GM12878 (cell line): ENCODE results near the gene MROH2A. TPM values are rescaled to one million over a fixed set of nuclear protein-coding genes. Genes with fewer than 3 reads are reported as not detected.

Experiments
- ATAC-seq: fragments of 200-7000 bp; cut with Tn5 transposase; 3 replicates; pipeline ENCODE4 v1.9.1; 2020; ENCODE audit warnings: mild to moderate bottlenecking, moderate library complexity
- Bru-seq: library from RNA; stranded (reverse); fragments of 400-500 nt; gene quantifications from one replicate; lab custom pipeline; 2021; lab: Mats Ljungman, UMichigan
- BruChase-seq, 2 experiments: library from RNA; stranded (reverse); fragments of 400-500 nt; gene quantifications; one replicate each; lab custom pipeline; 2021; lab: Mats Ljungman, UMichigan
- BruUV-seq: library from RNA; stranded (reverse); fragments of 400-500 nt; replicated peaks from 2 replicates; lab custom pipeline; 2021; lab: Mats Ljungman, UMichigan
- CTCF ChIA-PET: fragments of 300-600 bp; sonication (Branson Sonifier 250); formaldehyde crosslinking; extraction: SDS; loops from one replicate; lab custom pipeline; 2021; ENCODE audit warnings: inconsistent platforms; lab: Yijun Ruan, JAX
- POLR2A ChIA-PET: fragments of 350-600 bp; formaldehyde crosslinking; extraction: SDS; loops from one replicate; lab custom pipeline; 2021; ENCODE audit warnings: inconsistent platforms; lab: Charles Lee
- RAD21 ChIA-PET: fragments of 300-600 bp; sonication (Branson Sonifier 250); formaldehyde crosslinking; loops from one replicate; lab custom pipeline; 2023; ENCODE audit warnings: antibody characterized with exemption; ENCODE audit not compliant: unreplicated experiment; lab: Charles Lee
- SMC1A ChIA-PET: fragments of 300-600 bp; sonication (Branson Sonifier 250); formaldehyde crosslinking; loops from one replicate; lab custom pipeline; 2023; ENCODE audit not compliant: unreplicated experiment, uncharacterized antibody; lab: Charles Lee
- DNase-seq: peaks from one replicate; pipeline ENCODE4 v3.0.0-alpha.2; 2011; ENCODE audit warnings: low read depth, low spot score
- FAIRE-seq: peaks from 3 replicates; lab custom pipeline; 2011; peaks lifted over from hg19 to GRCh38; lab: Jason Lieb, UNC
- H2AFZ ChIP-seq: 2 replicates; pipeline ENCODE4 v1.6.0; 2011; ENCODE audit warnings: low read depth, low read length, control low read depth; ENCODE audit not compliant: control insufficient read depth
- H3K27ac ChIP-seq: 2 replicates; pipeline ENCODE4 v1.5.1; 2011; ENCODE audit warnings: control low read depth; ENCODE audit not compliant: control insufficient read depth, insufficient read depth
- H3K27me3 ChIP-seq, 2 experiments: replicated peaks in 1 of 2; 2 replicates each; pipeline versions ENCODE4 v1.6.0 to v1.6.1; 2011; ENCODE audit warnings: low read length in 1 of 2; ENCODE audit not compliant: control insufficient read depth in 2 of 2, insufficient read depth in 2 of 2
- H3K36me3 ChIP-seq, 2 experiments: 2 replicates each; pipeline ENCODE4 v1.5.1; 2011; ENCODE audit warnings: low read length in 1 of 2; ENCODE audit not compliant: control insufficient read depth in 2 of 2, insufficient read depth in 2 of 2
- H3K4me1 ChIP-seq: 2 replicates; pipeline ENCODE4 v1.6.1; 2011; ENCODE audit warnings: mild to moderate bottlenecking, low read length, moderate library complexity, mixed read lengths; ENCODE audit not compliant: control insufficient read depth, insufficient read depth
- H3K4me2 ChIP-seq: 2 replicates; pipeline ENCODE4 v1.6.0; 2011; ENCODE audit warnings: control low read depth; ENCODE audit not compliant: control insufficient read depth, insufficient read depth
- H3K4me3 ChIP-seq: fragments of 200-600 bp; sonication (generic); 2 replicates; pipeline ENCODE4 v1.5.1; 2016
- H3K79me2 ChIP-seq: 2 replicates; pipeline ENCODE4 v1.6.0; 2011; ENCODE audit warnings: low read length; ENCODE audit not compliant: control insufficient read depth, insufficient read depth
- H3K9ac ChIP-seq: 2 replicates; pipeline ENCODE4 v1.8.0; 2011; ENCODE audit warnings: low read length, control low read depth, mixed read lengths; ENCODE audit not compliant: control insufficient read depth, insufficient read depth
- H3K9me3 ChIP-seq: replicated peaks from 3 replicates; pipeline ENCODE4 v1.5.1; 2011; ENCODE audit warnings: mild to moderate bottlenecking, low read length; ENCODE audit not compliant: control insufficient read depth, insufficient read depth
- H4K20me1 ChIP-seq: 2 replicates; pipeline ENCODE4 v1.6.0; 2011; ENCODE audit not compliant: control insufficient read depth, insufficient read depth
- CHD4 ChIP-seq: fragments of 200-600 bp; sonication (generic); IDR thresholded peaks from 2 replicates; pipeline ENCODE4 v1.6.1; 2016; ENCODE audit warnings: mild to moderate bottlenecking
- CREB1 ChIP-seq: IDR thresholded peaks from 2 replicates; pipeline ENCODE4 v1.6.1; 2012; ENCODE audit warnings: low read depth, mild to moderate bottlenecking, inconsistent platforms
- EGR1 ChIP-seq, 2 experiments: IDR thresholded peaks; 1 replicate in 1 of 2; 2 replicates in 1 of 2; pipeline ENCODE4 v1.6.1; 2011 to 2012; ENCODE audit warnings: low read depth in 2 of 2, low read length in 2 of 2, borderline replicate concordance in 1 of 2, mild to moderate bottlenecking in 1 of 2, moderate library complexity in 1 of 2
- HDAC6 ChIP-seq: fragments of 200-600 bp; sonication (generic); IDR thresholded peaks from one replicate; pipeline ENCODE4 v1.8.0; 2017; ENCODE audit warnings: antibody characterized with exemption; ENCODE audit not compliant: unreplicated experiment
- IKZF1 ChIP-seq: fragments of 450-650 bp; conservative IDR thresholded peaks from 2 replicates; pipeline ENCODE4 v1.6.1; 2017; ENCODE audit warnings: antibody characterized with exemption, mild to moderate bottlenecking
- IRF4 ChIP-seq: IDR thresholded peaks from 2 replicates; pipeline ENCODE4 v1.6.1; 2011; ENCODE audit warnings: low read depth, low read length
- JUNB ChIP-seq: IDR thresholded peaks from 2 replicates; pipeline ENCODE4 v1.6.1; 2016; ENCODE audit warnings: antibody characterized with exemption, mild to moderate bottlenecking
- SP1 ChIP-seq: IDR thresholded peaks from one replicate; pipeline ENCODE4 v1.6.1; 2011; ENCODE audit warnings: low read depth, low read length
- WGBS: methylation state at CpG from one replicate; pipeline ENCODE4 v1.1.6; 2016; ENCODE audit warnings: low lambda C conversion rate; ENCODE audit not compliant: insufficient replicate concordance, insufficient coverage; ENCODE audit errors: missing lambda C conversion rate; 5-methylcytosine and 5-hydroxymethylcytosine counted together
- in situ Hi-C: fragments of 300-500 bp; cut with MboI; formaldehyde crosslinking; loops from 9 replicates; pipeline ENCODE4 v1.14.3; 2018; ENCODE audit warnings: mixed read lengths
- intact Hi-C: fragments of 100-400 bp; cut with micrococcal nuclease; formaldehyde crosslinking; loops from one replicate; pipeline ENCODE4 v1.14.2; 2022; ENCODE audit not compliant: unreplicated experiment
- long read RNA-seq, 2 experiments: library from polyadenylated mRNA; unstranded; transcript quantifications; one replicate each; pipeline ENCODE4 v2.0.0, GENCODE V29; 2019 to 2020
- polyA minus RNA-seq, 3 experiments: library from RNA; depleted of rRNA, polyadenylated mRNA; stranded (reverse); fragments of >200 nt; gene quantifications; 2 replicates each; pipeline ENCODE4 v1.2.3, GENCODE V29; 2011
- polyA plus RNA-seq, 11 experiments: library from polyadenylated mRNA; depleted of rRNA in 4 of 11; unstranded in 6 of 11; stranded (reverse) in 5 of 11; fragments of >200 nt; fragmentation: Nextera tagmentation in 4 of 11; fragmentation: Illumina TruSeq in 1 of 11; extraction: Ambion mirVana in 4 of 11; extraction: Trizol in 1 of 11; gene quantifications; 1 replicate in 1 of 11; 2 replicates in 10 of 11; pipeline versions ENCODE4 v1.2.1 to v1.2.3, GENCODE V29; 2011 to 2016; ENCODE audit warnings: inconsistent platforms in 2 of 11, missing spikeins in 2 of 11, low read depth in 1 of 11
- total RNA-seq, 4 experiments: library from RNA; depleted of rRNA in 3 of 4; stranded (reverse); fragments of >200 nt in 3 of 4; fragmentation: Illumina TruSeq in 1 of 4; extraction: Trizol in 1 of 4; gene quantifications; 2 replicates each; pipeline versions ENCODE4 v1.2.1 to v1.2.3, GENCODE V29; 2013 to 2021
- TF ChIP-seq, protein P1 (sequence below): fragments of 450-650 bp; IDR thresholded peaks from 2 replicates; pipeline ENCODE4 v1.6.1; 2016; ENCODE audit warnings: mild to moderate bottlenecking, moderate library complexity, borderline replicate concordance
- TF ChIP-seq, protein P2 (sequence below): IDR thresholded peaks from 2 replicates; pipeline ENCODE4 v1.6.1; 2012; ENCODE audit warnings: low read length, inconsistent platforms
- TF ChIP-seq, protein P3 (sequence below): IDR thresholded peaks from 2 replicates; pipeline ENCODE4 v1.6.1; 2012; ENCODE audit warnings: low read depth, low read length, improper control_type of control experiment

The MROH2A gene, protein sequence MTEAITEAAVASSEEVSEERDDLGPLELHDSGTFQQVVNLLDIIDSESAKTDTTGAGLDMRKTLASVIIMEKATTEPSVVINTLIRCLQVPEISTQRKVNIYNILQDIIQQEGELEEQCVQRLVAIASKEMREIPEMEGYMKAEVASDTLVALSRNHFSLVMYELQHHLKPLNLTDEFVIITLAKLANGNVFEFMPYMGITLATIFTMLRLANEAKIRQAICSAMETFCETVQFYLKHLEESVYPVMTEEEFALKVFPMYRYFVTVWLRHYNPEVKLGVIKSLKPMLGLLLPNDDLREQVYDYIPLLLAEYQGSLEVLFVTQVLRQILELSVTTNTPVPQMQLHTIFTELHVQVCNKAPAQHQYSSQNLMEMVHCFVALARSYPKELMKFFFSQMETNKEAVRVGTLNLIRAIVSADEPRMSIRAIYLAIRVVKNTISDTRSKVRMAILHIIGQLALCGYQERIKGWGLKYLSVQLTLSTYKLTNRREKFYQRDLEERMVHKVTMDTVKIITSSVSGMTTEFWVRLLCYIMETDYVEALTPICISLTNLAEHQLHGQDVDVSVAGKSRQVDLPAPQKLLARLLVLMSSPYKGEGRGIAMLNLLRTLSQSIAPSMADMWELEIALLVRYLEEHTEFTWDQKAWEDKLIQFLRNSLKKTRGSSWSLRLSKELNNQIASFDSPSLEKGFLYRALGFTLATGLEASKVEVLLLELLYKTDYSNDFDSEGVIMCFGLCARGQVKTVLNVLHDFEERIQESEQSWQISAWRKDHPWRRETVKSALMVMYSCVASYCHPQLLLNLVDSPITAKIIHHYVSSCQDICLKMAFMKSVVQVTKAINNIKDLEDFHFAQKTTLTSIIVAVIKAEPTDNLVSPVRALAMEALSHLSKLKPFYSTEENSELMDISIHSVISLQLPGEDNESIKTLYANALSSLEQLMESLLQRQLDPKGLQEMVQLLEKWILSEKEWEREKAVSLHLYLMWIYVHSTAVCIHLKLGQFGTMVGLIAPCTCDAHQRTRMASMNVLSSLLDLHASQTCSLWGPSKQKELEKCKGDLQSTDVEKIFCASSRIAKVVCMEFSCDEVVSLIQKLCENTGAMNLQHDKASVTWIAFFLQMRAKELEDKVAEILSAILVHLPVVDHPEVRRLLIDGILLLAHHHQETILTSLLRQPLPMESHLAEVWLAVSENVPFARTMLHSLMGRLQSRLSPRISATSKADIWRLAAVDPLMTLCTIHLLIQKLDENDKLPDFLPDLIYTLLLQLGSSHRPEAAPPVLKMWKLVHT (N-terminal part only)
- total RNA-seq (2013; cell fraction: nucleolus; rRNA removed) = not detected in 2 replicates
- not detected in 2 replicates for total RNA-seq (2014; rRNA removed)
- not detected in 2 replicates for total RNA-seq (2014; rRNA removed; fragmentation: Illumina TruSeq; extraction: Trizol)
- not detected in 2 replicates for total RNA-seq (2021)
- polyA plus RNA-seq (2011; ENCODE audit: low read depth) = not detected
- polyA plus RNA-seq (2011; rRNA removed) = not detected in 2 replicates
- not detected in 2 replicates for polyA plus RNA-seq (2011; cell fraction: cytosol; rRNA removed)
- not detected in 2 replicates for polyA plus RNA-seq (2011; cell fraction: nucleus; rRNA removed)
- not detected in 2 replicates for polyA plus RNA-seq (2012)
- not detected in 2 replicates for polyA plus RNA-seq (2014; fragmentation: Illumina TruSeq; extraction: Trizol)
- not detected for polyA plus RNA-seq (2014; fragmentation: Nextera tagmentation; extraction: Ambion mirVana)
- not detected in 2 replicates for polyA plus RNA-seq (2014; rRNA removed)
- not detected for polyA plus RNA-seq (2016; fragmentation: Nextera tagmentation; extraction: Ambion mirVana)
- polyA minus RNA-seq (2011; rRNA and poly(A)+ RNA removed) = not detected in 2 replicates
- polyA minus RNA-seq (2011; cell fraction: cytosol; rRNA and poly(A)+ RNA removed) = not detected in 2 replicates
- polyA minus RNA-seq (2011; cell fraction: nucleus; rRNA and poly(A)+ RNA removed) = not detected in 2 replicates
- Bru-seq, nascent RNA = not detected
- BruChase-seq, experiment 1, labeled RNA remaining after a 6-hour chase = not detected
- not detected for BruChase-seq, experiment 2, labeled RNA remaining after a 2-hour chase
- long read RNA-seq, experiment 1 = 0 reads
- long read RNA-seq, experiment 2 = 0 reads

DNA sequence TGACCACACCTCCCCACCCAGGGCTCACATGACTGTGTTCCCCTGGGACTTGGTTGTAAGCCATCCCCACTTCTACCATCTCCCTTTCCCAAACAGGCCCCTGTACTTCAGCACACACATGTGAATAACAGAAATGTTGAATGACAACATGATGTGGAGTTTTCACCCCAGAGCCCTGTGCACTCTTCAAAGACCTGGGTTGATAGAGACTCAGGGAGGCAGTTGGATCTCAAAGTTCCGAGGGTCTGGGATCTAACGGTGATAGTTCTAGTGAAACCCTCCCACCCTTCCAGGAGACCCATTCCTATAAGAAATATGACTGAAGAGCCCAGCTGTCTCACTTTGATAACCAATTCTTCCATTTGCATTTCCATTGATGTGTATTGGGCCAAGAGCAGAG is at the start of gene MROH2A:
Gene MROH2A, plus strand, starts transcription at position 301 of the 400 bp plus-strand sequence. CDS start 1,029 bp downstream, outside the sequence.
- intact Hi-C loops = no loop called here
- in situ Hi-C loops = no loop called here
- TF ChIP-seq, protein P1, sequence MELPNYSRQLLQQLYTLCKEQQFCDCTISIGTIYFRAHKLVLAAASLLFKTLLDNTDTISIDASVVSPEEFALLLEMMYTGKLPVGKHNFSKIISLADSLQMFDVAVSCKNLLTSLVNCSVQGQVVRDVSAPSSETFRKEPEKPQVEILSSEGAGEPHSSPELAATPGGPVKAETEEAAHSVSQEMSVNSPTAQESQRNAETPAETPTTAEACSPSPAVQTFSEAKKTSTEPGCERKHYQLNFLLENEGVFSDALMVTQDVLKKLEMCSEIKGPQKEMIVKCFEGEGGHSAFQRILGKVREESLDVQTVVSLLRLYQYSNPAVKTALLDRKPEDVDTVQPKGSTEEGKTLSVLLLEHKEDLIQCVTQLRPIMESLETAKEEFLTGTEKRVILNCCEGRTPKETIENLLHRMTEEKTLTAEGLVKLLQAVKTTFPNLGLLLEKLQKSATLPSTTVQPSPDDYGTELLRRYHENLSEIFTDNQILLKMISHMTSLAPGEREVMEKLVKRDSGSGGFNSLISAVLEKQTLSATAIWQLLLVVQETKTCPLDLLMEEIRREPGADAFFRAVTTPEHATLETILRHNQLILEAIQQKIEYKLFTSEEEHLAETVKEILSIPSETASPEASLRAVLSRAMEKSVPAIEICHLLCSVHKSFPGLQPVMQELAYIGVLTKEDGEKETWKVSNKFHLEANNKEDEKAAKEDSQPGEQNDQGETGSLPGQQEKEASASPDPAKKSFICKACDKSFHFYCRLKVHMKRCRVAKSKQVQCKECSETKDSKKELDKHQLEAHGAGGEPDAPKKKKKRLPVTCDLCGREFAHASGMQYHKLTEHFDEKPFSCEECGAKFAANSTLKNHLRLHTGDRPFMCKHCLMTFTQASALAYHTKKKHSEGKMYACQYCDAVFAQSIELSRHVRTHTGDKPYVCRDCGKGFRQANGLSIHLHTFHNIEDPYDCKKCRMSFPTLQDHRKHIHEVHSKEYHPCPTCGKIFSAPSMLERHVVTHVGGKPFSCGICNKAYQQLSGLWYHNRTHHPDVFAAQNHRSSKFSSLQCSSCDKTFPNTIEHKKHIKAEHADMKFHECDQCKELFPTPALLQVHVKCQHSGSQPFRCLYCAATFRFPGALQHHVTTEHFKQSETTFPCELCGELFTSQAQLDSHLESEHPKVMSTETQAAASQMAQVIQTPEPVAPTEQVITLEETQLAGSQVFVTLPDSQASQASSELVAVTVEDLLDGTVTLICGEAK = no peak
- TF ChIP-seq, protein P2, sequence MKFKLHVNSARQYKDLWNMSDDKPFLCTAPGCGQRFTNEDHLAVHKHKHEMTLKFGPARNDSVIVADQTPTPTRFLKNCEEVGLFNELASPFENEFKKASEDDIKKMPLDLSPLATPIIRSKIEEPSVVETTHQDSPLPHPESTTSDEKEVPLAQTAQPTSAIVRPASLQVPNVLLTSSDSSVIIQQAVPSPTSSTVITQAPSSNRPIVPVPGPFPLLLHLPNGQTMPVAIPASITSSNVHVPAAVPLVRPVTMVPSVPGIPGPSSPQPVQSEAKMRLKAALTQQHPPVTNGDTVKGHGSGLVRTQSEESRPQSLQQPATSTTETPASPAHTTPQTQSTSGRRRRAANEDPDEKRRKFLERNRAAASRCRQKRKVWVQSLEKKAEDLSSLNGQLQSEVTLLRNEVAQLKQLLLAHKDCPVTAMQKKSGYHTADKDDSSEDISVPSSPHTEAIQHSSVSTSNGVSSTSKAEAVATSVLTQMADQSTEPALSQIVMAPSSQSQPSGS = no peak
- no peak for TF ChIP-seq EGR1 (IDR thresholded peaks at IDR 0.05; ENCODE audit: borderline replicate concordance in 1 of 2, low read depth in 2 of 2, low read length in 2 of 2)
- TF ChIP-seq IKZF1 = no peak
- TF ChIP-seq, protein P3, sequence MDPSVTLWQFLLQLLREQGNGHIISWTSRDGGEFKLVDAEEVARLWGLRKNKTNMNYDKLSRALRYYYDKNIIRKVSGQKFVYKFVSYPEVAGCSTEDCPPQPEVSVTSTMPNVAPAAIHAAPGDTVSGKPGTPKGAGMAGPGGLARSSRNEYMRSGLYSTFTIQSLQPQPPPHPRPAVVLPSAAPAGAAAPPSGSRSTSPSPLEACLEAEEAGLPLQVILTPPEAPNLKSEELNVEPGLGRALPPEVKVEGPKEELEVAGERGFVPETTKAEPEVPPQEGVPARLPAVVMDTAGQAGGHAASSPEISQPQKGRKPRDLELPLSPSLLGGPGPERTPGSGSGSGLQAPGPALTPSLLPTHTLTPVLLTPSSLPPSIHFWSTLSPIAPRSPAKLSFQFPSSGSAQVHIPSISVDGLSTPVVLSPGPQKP = no peak
- TF ChIP-seq HDAC6 = no peak
- TF ChIP-seq JUNB = no peak
- no peak for TF ChIP-seq SP1
- TF ChIP-seq CHD4 = no peak
- no peak for TF ChIP-seq CREB1
- no peak for TF ChIP-seq IRF4

More for the DNA sequence above, at the start of gene MROH2A:
- no peak for FAIRE-seq
- ChIA-PET SMC1A (no interaction called here), RAD21 (no interaction called here), CTCF (no interaction called here), POLR2A (no interaction called here)
- no peak for ATAC-seq
- Histone ChIP-seq H3K9me3 (no peaks in the 10 kb centered on the region; the same call in 2 of the 3 replicates), H3K36me3 (no peaks in the 10 kb centered on the region), H3K4me2 (no peak within 1 kb of the TSS), H3K9ac (no peak within 1 kb of the TSS), H2AFZ (no peak within 1 kb of the TSS), H3K4me1 (no peaks in the 10 kb centered on the region), H4K20me1 (no peaks in the 10 kb centered on the region), H3K4me3 (no peak within 1 kb of the TSS), H3K27ac (no peak within 1 kb of the TSS), H3K79me2 (no peaks in the 10 kb centered on the region), H3K27me3 (no peaks in the 10 kb centered on the region)
- no peak for DNase-seq
- BruUV-seq = no TSS peak
- WGBS = 0% methylated on average over 2 of the region's 2 CpGs
